ENCODE results near the gene C1orf159. TPM values are rescaled to one million over a fixed set of nuclear protein-coding genes. Genes with fewer than 3 reads are reported as not detected.

The C1orf159 gene
- total RNA-seq, 2 donors from 2014 or later: 23.1 to 29.5 TPM

DNA sequence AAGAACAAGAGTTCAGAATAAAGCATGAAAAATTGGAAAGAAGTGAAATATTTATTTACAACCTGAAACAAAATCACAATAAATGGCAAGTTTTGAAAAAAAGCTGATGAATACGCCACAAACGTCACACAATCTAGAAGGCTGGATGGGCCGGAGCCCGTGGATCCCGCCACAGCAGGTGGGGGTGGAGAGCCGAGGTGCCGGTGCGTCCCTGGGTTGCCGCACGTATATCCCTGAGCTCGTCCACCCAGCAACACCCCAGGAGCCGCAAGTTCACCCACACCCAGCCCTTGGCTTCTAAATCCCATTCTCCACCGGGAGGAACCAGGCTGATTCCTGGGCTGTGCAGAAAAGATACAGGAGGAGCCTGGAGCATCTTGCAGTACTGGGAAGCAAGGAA, 32.2 kb upstream of the C1orf159 start:
- no peak overlapping the region for H3K27ac ChIP-seq (ENCODE audit: low read depth, low read length)
- Mint-ChIP-seq H3K36me3 (ENCODE audit: low read depth) (no peaks in the 10 kb centered on the region), H3K4me3 (no peak overlapping the region), H3K4me1 (no peaks in the 10 kb centered on the region), H3K9me3 (peaks cover 12% of the 10 kb centered on the region), H3K27me3 (ENCODE audit: insufficient read depth) (peaks cover 11% of the 10 kb centered on the region), H3K27ac (no peak overlapping the region)
- 89 to 93% methylated on average over 8 to 13 of the region's 13 CpGs for WGBS, 2 experiments (ENCODE audit: insufficient coverage in 1 of 2, insufficient read length in 1 of 2)
- H3K4me1 ChIP-seq (ENCODE audit: control insufficient read depth, insufficient read depth, low read length): no peaks in the 10 kb centered on the region
- no peak overlapping the region for H3K4me3 ChIP-seq (ENCODE audit: low read length)
- peaks cover 10% of the 10 kb centered on the region for H3K9me3 ChIP-seq (ENCODE audit: control insufficient read depth, low read length)
- DNase-seq: no peak
- H3K9ac ChIP-seq (ENCODE audit: extremely low read depth, low read length, poor library complexity, severe bottlenecking): no peak overlapping the region
- TF ChIP-seq, protein P1, sequence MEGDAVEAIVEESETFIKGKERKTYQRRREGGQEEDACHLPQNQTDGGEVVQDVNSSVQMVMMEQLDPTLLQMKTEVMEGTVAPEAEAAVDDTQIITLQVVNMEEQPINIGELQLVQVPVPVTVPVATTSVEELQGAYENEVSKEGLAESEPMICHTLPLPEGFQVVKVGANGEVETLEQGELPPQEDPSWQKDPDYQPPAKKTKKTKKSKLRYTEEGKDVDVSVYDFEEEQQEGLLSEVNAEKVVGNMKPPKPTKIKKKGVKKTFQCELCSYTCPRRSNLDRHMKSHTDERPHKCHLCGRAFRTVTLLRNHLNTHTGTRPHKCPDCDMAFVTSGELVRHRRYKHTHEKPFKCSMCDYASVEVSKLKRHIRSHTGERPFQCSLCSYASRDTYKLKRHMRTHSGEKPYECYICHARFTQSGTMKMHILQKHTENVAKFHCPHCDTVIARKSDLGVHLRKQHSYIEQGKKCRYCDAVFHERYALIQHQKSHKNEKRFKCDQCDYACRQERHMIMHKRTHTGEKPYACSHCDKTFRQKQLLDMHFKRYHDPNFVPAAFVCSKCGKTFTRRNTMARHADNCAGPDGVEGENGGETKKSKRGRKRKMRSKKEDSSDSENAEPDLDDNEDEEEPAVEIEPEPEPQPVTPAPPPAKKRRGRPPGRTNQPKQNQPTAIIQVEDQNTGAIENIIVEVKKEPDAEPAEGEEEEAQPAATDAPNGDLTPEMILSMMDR (conservative IDR thresholded peaks at IDR 0.05): no peak
- no peaks in the 10 kb centered on the region for H3K27me3 ChIP-seq (ENCODE audit: control insufficient read depth, insufficient read depth, low read length, poor library complexity, severe bottlenecking)
- no peaks in the 10 kb centered on the region for H3K36me3 ChIP-seq (ENCODE audit: control insufficient read depth, insufficient read depth, low read length)

DNA sequence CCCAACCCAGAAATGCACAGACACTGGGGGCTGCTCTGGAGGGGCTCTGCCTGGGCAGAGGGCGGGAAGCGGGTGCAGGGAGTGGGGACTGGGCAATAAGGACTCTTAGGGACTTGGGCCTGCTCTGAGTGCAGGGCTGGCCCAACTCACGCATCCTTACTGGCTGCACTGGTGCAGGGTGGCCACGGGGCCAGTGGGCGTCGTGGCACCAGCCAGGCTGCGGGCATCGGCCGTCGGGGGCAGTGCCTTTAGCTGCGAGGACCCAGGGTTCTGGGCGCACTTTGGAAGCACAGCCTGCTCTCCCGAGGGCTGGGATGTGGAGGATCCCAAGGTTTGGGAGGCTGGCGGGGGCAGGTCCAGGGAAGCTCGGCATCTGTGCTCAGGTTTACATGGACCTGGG, 30.7 kb upstream of the C1orf159 start:
- 93 to 94% methylated on average over 10 to 15 of the region's 15 CpGs for WGBS, 2 experiments (ENCODE audit: insufficient coverage in 1 of 2, insufficient read length in 1 of 2)
- Histone ChIP-seq H3K9me3 (ENCODE audit: control insufficient read depth, low read length) (no peaks in the 10 kb centered on the region), H3K4me1 (ENCODE audit: control insufficient read depth, insufficient read depth, low read length) (no peaks in the 10 kb centered on the region), H3K9ac (ENCODE audit: extremely low read depth, low read length, poor library complexity, severe bottlenecking) (no peak overlapping the region), H3K4me3 (ENCODE audit: low read length) (no peak overlapping the region), H3K27ac (ENCODE audit: low read depth, low read length) (no peak overlapping the region), H3K27me3 (ENCODE audit: control insufficient read depth, insufficient read depth, low read length, poor library complexity, severe bottlenecking) (no peaks in the 10 kb centered on the region), H3K36me3 (ENCODE audit: control insufficient read depth, insufficient read depth, low read length) (no peaks in the 10 kb centered on the region)
- Mint-ChIP-seq H3K4me1 (peaks cover 1% of the 10 kb centered on the region), H3K36me3 (ENCODE audit: low read depth) (no peaks in the 10 kb centered on the region), H3K27me3 (ENCODE audit: insufficient read depth) (peaks cover 4% of the 10 kb centered on the region), H3K9me3 (no peaks in the 10 kb centered on the region), H3K27ac (no peak overlapping the region), H3K4me3 (no peak overlapping the region)
- TF ChIP-seq, protein P1 (conservative IDR thresholded peaks at IDR 0.05): no peak
- DNase-seq: no peak

DNA sequence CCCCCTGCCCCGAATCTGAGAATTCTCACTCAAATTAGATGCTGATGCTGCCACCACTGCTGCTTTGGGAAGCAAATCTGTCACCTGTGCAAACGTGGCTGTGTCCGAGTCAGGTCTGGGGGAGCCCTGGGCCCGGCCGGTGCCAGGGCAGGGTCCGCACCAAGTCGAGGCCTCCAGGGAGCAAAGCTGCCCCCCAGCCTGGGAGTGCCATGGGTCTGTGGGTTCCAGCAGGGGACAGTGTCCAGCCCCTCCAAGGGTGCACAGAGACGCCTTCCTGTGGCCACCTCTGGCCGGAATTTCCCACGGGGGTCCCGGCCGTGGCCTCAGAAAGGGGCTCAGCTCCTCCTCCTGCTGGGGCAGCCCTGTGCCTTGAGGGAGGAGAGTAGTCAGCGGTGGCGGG, 30.1 kb upstream of the C1orf159 start:
- Histone ChIP-seq H3K4me1 (ENCODE audit: control insufficient read depth, insufficient read depth, low read length) (no peaks in the 10 kb centered on the region), H3K27me3 (ENCODE audit: control insufficient read depth, insufficient read depth, low read length, poor library complexity, severe bottlenecking) (no peaks in the 10 kb centered on the region), H3K9ac (ENCODE audit: extremely low read depth, low read length, poor library complexity, severe bottlenecking) (no peak overlapping the region), H3K9me3 (ENCODE audit: control insufficient read depth, low read length) (no peaks in the 10 kb centered on the region), H3K4me3 (ENCODE audit: low read length) (no peak overlapping the region), H3K27ac (ENCODE audit: low read depth, low read length) (no peak overlapping the region), H3K36me3 (ENCODE audit: control insufficient read depth, insufficient read depth, low read length) (no peaks in the 10 kb centered on the region)
- 89 to 92% methylated on average over 4 to 14 of the region's 14 CpGs for WGBS, 2 experiments (ENCODE audit: insufficient coverage in 1 of 2, insufficient read length in 1 of 2)
- H3K9me3 Mint-ChIP-seq: no peaks in the 10 kb centered on the region
- TF ChIP-seq, protein P1 (conservative IDR thresholded peaks at IDR 0.05): no peak
- H3K27me3 Mint-ChIP-seq (ENCODE audit: insufficient read depth): peaks cover 4% of the 10 kb centered on the region
- no peak overlapping the region for H3K4me3 Mint-ChIP-seq
- peaks cover 1% of the 10 kb centered on the region for H3K4me1 Mint-ChIP-seq
- H3K27ac Mint-ChIP-seq: no peak overlapping the region
- no peak for DNase-seq
- no peaks in the 10 kb centered on the region for H3K36me3 Mint-ChIP-seq (ENCODE audit: low read depth)
